Spleen (tissue), 7 donors: ENCODE results near the gene NFIX.

Experiments used
- POLR2A ChIP-seq, 3 donors: fragments of 450-650 bp; IDR thresholded peaks; one replicate each; pipeline ENCODE4 v1.5.1; 2017; ENCODE audit warnings: antibody characterized with exemption in 3 of 3, mild to moderate bottlenecking in 1 of 3
- TF ChIP-seq, protein P1 (sequence below), 11 experiments: fragments of 200-600 bp in 7 of 11; fragments of 450-650 bp in 4 of 11; sonication (generic) in 4 of 11; IDR thresholded peaks in 8 of 11; conservative IDR thresholded peaks in 3 of 11; 1 replicate in 7 of 11; 2 replicates in 4 of 11; pipeline versions ENCODE4 v1.4.0 to v1.8.0; 2016 to 2021; ENCODE audit warnings: antibody characterized with exemption in 11 of 11, inconsistent platforms in 4 of 11, mild to moderate bottlenecking in 1 of 11
- donor health status: DM: no; HTN: no; CAD: no; lungs with moderate emphysema.
- donor health status: DM: no; HTN: no; CAD: no.
- donor health status: DM: no; HTN: no; CAD: no.

DNA sequence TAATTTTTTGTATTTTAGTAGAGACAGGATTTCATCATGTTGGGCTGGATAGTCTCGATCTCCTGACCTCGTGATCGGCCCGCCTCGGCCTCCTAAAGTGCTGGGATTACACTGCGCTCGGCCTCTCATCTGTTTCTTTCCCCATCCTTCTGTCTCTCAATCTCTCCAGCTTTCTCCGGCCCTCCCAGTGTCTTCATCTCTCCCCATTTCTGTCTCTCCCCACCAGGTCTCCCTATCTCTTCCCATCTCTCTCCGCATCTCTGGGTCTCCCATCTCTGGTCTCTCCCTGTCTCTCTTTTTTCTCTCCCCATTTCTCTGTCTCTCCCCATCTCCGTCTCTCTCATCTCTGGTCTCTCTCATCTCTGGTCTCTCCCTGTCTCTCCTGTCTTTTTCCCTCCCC lies 12.2 kb upstream of the NFIX start:
- TF ChIP-seq, protein P1, sequence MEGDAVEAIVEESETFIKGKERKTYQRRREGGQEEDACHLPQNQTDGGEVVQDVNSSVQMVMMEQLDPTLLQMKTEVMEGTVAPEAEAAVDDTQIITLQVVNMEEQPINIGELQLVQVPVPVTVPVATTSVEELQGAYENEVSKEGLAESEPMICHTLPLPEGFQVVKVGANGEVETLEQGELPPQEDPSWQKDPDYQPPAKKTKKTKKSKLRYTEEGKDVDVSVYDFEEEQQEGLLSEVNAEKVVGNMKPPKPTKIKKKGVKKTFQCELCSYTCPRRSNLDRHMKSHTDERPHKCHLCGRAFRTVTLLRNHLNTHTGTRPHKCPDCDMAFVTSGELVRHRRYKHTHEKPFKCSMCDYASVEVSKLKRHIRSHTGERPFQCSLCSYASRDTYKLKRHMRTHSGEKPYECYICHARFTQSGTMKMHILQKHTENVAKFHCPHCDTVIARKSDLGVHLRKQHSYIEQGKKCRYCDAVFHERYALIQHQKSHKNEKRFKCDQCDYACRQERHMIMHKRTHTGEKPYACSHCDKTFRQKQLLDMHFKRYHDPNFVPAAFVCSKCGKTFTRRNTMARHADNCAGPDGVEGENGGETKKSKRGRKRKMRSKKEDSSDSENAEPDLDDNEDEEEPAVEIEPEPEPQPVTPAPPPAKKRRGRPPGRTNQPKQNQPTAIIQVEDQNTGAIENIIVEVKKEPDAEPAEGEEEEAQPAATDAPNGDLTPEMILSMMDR (IDR thresholded peaks at IDR 0.05 in 8 of 11, conservative IDR thresholded peaks at IDR 0.05 in 3 of 11) = no peak
- no peak for TF ChIP-seq POLR2A (IDR thresholded peaks at IDR 0.05)
